ENCODE results near the gene DHRS7B.
"Not testable (repeated sequence)": the region's sequence is repeated elsewhere in the genome, so short reads cannot be mapped to it uniquely, and the experiment has no call there.

- TF ChIP-seq POLR2A (IDR thresholded peaks at IDR 0.05), result not testable (repeated sequence)
- TF ChIP-seq, protein P1, sequence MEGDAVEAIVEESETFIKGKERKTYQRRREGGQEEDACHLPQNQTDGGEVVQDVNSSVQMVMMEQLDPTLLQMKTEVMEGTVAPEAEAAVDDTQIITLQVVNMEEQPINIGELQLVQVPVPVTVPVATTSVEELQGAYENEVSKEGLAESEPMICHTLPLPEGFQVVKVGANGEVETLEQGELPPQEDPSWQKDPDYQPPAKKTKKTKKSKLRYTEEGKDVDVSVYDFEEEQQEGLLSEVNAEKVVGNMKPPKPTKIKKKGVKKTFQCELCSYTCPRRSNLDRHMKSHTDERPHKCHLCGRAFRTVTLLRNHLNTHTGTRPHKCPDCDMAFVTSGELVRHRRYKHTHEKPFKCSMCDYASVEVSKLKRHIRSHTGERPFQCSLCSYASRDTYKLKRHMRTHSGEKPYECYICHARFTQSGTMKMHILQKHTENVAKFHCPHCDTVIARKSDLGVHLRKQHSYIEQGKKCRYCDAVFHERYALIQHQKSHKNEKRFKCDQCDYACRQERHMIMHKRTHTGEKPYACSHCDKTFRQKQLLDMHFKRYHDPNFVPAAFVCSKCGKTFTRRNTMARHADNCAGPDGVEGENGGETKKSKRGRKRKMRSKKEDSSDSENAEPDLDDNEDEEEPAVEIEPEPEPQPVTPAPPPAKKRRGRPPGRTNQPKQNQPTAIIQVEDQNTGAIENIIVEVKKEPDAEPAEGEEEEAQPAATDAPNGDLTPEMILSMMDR (IDR thresholded peaks at IDR 0.05), result not testable (repeated sequence)
These were observed 100.5 kb downstream of the DHRS7B start for GRCh38 chr17:21227277-21227676.

All from tibial nerve (tissue), 3 donors.